Fibroblast of skin of left biceps (primary cell): Measurements from ENCODE around the gene KCNN2.
"Not testable (repeated sequence)": the region's sequence is repeated elsewhere in the genome, so short reads cannot be mapped to it uniquely, and the experiment has no call there.

ENCODE experiments used
- DNase-seq, 2 experiments: peaks; one replicate each; pipeline ENCODE4 v3.0.0-alpha.2; 2013; ENCODE audit warnings: low read depth in 2 of 2

Gene KCNN2

DNA sequence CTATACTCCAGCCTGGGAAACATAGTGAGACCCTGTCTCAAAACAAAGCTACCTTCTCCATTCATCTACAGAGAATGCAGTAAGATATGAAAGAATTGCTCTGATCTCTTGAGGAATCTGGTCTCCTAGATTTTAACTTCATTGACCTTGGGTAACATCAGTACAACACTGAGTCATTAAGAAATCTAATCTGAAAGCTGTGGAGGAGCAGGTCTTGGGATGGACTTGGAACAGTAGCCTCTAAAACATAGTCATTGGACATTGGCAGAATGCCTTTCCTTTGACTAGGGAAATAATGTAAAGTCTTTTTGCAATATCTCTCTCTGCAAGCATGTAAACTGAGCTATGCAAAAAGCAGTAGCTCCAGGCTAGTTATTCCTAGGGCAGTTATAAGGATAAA lies 58.1 kb downstream of the KCNN2 start:
- DNase-seq = peak in 1 of 2 experiments; percentile 3

DNA sequence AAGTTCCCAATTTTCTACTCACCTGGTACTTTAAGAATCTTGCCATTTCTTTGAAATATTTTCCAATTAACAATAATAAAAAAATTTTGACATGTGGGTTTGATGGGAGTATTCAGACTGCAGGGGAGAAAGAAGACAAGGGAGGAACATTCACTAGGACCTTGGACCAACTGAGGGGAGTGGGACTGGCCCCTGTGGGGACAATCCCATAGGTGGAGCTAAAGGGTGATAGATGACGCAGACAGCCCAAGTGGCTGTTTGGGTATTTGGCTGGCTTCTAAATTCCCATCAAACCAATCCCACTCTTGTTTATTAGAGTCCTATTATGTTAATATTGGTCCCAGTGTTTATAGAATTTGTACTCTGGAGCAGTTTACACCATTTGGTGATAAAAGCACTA lies 65.3 kb downstream of the KCNN2 start:
- no peak for DNase-seq

DNA sequence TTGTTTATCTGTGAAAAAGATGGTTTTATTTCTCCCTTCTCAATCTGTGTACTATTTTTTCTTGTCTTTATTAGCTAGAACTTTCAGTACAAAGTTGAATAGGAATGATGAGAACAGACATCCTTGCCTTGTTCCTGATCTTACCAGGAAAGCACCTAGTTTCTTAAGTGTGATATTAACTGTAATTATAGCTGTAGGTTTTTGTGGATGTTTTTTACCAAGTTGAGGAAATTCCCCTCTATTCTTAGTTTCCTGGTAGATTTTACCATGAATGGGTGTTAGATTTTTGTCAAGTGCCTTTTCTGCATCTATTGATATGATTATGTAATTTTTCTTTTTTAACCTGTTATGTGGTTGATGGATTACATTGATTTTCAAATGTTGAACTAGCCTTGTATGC lies 68.7 kb downstream of the KCNN2 start:
- no peak for DNase-seq

DNA sequence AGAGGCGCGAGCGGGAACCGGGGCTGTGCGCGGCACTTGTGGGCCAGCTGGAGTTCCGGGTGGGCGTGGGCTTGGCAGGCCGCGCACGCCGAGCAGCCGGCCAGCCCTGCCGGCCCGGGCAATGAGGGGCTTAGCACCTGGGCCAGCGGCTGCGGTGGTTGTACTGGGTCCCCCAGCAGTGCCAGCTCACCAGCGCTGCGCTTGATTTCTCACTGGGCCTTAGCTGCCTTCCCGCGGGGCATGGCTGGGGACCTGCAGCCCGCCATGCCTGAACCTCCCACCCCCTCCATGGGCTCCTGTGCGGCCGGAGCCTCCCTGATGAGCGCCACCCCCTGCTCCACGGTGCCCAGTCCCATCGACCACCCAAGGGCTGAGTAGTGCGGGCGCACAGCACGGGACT lies 70.8 kb downstream of the KCNN2 start:
- not testable (repeated sequence) for DNase-seq

DNA sequence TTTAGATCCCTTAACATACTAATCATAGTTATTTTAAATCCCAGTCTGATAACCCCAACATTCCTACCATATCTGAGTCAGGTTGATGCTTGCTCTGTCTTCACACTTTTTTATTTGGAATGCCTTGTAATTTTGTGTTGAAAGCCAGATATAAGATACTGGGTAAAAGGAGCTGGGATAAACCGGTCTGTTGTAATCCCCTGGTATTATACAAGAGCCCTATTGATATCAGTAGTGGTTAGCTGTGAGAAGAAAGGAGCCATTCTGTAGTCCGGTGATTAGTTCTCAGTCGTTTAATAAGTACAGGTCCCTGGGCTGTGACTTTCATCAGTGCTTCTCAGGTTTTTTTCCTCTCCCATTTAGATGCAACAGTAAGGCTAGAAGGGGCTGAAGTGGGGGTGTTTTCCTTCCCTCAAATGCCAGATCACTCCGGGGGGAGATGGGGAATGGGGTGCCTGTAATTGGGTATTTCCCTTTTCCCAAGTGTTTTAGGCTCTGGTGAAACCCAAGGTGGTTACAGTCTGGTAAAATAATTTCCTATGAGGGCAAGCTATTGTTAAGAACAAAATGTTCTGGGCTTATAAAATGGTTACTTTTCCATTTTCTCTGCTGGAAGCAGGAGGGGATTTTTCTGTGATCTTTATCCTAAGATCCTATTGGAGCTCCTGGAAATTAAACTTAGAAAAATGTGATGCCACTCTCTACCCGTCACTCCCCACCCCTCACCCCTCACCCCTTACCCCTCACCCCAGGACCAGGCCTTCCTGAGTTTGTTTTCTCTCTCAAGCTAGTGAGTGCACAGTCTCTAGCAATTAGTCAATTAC lies 72.7 kb downstream of the KCNN2 start:
- DNase-seq = no peak

DNA sequence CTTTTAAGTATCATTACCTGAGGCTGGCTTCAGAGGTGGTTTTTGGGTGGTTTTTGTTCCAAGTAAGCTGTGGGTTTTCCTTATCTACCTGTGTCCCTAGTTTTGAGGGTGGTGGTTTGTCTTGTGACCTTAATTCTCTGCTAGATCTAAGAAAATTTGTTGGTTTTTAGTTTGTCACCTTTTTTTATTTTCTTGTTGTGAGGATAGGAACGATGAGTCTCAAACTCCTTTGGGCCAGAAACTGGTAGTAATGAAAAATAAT lies 73.3 kb downstream of the KCNN2 start:
- no peak for DNase-seq

DNA sequence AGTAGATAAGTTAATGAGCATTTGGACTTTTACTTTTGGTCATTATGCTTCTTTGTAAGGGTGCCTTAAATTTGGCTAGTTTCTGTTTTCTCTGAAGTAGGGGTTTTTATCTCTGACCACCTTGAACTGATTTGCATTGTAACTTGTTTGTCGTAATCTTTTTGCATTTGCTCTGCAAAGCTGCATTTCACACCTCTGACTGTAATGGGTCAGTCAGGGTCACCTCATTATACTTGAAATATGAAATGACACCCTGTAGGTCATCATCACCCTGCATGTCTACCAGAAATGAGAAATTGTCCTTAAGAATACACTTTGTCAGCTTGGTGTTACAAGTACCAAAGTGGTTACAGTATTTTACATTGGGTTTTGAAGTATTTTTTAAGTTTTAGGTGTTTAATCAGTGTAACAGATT lies 74.0 kb downstream of the KCNN2 start:
- DNase-seq = no peak

DNA sequence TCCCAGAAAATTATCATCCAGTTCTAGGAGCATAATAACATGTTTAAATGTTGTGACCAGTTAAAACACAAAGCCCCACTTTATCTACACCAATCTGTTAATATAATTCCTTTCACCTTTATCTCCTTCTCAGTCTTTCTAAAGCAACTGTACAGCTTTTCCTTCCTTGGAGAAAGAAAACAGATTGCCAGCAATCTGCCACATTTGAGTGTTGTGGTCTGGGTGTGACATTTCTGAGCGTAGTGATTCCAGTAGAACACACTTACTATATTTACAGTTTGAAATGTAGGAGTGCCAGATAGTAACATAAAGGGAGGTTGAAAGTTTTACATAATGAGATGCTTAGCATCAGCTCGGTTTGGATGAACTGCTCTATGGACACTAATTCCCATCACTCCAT lies 76.1 kb downstream of the KCNN2 start:
- no peak for DNase-seq

DNA sequence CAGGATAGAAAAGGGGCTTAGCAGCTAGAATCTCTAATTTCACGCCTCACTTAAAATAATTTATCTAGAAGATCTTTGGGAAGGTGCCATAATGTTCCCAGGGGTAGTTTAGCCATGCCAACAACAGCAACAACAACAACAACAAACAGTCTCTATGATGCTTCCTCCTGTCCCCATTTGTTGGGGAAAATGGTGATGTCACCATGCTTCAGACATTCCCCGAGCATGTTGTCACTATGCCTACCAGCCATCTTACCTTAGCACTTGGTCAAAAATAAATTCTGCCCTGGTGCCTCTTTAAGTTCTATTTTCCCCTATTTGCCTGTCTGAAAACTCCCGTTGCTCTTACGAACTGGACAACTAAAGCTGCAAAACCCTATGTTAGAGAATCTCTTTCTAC lies 76.6 kb downstream of the KCNN2 start:
- DNase-seq = no peak

DNA sequence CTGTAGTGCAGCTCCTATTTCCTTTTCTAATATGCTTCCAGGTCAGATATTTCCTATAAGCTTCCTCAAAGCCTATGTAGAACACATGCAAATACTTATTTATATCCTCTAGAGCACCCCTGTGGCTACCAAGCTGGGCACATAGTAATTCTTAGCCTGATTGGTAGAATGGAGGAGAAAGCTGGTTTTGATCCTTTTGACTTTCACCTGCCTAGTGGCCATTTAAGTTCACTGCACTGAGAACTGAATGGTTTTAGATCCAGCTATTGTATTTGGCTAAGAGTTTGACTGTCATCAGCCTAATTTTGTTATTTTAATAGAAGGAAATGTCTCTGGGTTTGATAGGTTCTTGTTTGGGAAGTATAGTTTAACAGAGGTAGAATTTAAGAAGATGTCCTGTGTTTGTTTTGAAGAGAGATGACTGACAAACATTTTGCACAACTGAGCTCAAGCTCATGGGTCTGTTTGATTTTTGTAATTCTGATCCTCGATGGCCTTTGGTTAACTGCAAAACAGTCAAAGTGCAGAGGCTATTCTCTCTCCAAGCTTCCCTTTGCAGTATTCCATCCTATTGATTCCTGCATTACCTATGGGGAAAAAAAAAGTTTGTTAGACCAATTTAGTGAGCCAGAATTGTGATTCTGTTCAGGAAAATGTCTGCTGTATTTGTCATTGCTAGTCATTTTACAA lies 85.4 kb downstream of the KCNN2 start:
- DNase-seq = no peak

DNA sequence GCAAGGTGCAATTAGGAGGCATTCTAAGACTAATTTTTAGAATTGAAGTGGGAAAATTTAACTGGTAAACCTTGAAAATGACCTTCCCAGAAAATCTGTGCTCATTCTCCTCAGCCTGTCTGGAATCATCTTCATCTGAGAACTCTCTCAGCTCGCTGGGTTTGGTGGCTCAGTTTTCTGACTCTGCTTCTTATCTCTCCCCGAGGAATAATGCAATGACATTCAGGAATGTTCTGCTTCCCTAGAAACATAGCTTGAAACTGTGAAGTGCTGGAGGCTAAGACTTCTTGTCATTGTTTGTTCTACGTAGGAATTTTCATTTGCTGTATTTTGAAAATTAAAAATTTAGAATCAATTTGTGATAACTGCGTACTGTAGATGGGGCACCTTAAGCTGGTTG lies 86.6 kb downstream of the KCNN2 start:
- DNase-seq = no peak

DNA sequence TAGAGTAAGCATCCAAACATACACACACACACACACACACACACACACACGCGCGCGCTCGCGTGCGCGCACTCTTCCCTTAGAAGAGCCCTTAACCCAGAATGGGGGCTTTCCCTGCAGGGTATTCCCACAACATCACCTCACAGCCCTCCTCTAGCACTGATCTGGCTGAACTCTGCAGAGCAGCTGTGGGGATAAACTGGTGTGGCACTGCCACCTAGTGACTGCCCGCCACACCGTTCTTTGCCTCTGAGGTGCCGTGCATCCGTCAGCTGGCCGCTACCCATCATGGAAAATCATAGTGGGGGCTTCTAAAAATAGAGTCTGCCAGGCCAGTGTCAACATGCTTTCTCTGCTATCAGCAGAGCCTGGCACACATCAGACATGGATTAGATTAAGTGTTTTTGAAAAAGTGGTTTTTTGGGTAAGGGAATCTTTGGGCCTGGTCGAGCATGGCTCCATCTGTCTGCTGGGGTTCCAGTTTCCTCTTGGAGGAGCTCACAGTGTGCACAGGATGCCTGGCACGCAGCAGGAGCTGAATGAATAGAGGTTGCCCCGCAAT lies 88.1 kb downstream of the KCNN2 start:
- peak in 1 of 2 experiments; percentile 6 for DNase-seq

DNA sequence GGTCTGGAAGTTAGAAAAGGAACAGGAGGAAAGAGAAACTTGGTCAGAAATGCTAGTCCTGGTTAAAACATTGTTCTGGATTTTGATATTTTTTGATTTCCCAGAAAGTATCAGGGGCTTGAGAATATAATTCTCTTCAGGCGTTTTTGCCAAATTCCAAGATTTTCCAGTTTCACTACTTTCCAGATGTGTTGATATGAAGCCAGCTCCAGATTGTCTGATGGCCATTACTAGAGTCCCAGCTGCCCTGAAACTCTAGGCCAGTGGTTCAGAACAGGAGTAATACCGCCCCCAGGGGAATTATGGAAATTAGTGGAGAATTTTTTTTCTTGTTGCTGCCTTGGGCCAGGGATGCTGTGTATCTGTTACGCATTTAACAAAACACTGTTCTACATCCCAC lies 88.6 kb downstream of the KCNN2 start:
- no peak for DNase-seq

DNA sequence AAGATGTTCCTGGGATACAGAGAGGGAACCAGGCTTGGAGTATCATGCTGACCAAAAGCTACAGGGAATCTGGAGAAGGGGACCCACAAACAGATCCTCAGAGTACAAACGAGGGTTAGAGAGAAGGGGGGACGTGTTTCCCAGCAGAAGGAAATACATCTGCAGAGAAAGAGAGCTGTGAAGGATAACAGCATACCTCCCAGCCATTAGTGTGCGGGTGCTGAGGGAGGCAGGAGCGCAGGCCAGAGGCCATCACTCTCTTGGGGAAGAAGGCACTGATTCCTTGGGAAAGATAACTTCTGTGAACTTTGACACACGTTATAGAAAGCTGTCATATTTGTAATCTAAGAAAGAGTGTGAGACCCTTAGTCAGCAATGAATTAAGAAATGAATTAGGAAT lies 96.9 kb downstream of the KCNN2 start:
- DNase-seq = no peak

DNA sequence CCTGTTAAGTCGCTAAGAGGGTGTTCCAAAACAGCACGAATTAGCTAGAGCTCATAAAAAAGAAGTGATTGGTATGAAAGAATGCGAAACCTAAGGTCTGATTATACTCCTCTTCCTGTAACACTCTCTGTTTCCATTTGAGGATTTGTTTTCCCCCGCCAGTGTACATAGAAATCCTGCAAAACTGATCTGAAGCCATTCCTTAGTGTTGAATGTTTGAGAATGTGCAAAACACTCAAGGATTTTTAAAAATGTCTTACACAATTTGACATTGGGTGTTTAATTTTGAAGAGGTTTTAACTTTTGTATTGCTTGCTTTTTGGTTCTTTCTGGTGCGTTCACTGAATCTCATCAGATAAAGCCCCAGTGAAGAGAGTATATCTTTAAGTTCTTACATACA lies 105.3 kb downstream of the KCNN2 start:
- DNase-seq = no peak

DNA sequence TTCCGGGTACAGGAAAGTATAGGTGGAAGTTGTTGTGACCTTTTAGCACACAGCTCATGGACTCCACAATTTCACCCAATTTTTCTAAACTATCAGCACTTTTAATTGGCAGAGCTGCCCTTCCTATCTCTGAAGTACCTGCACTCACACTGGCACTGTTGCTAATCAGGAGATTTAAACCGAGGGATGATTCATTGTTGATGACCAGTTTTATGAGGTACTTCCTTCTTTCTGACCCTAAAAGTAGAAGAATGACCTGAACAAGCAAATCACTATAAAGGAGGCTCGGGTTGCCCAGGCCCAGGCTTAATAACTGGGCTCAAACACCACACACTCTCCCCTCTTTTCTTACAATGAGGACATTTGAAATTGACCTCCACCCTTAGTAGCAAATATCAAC lies 105.9 kb downstream of the KCNN2 start:
- DNase-seq = no peak

DNA sequence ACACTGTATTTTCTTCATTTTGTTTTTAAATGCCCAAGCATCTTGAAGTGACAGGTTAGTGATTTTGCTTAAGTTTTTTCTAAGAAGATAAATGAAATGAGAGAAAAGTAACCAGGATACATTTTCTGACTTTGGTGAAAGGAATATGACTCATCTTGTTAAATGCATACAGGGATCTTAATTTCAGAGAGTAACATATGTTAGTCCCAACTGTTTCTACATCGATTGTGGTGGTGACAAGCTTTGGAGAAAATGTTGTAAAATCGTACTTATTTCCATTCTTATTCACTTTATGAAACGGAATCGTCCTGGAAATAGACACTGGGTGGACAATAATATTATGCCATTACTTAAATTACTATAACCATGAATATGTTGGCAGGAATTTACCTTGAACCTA lies 107.5 kb downstream of the KCNN2 start:
- no peak for DNase-seq

DNA sequence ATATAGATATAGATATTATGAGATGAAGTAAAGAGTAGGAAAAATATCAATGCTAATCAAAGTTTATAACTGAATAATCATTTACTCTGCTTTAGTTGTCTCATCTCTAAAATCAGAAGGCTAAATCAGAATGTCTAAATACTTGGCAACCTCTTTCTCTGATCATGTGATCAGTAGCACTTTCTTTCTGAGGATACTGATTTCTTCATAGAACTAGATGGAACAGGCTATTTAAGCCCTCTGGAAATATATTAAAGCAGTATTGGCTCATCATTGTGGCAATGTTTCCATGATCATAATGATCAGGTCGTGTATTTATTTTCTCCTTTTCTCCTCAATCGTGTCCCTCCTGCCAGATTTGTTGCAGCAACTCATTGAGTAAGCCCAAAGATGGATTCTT lies 109.7 kb downstream of the KCNN2 start:
- no peak for DNase-seq

DNA sequence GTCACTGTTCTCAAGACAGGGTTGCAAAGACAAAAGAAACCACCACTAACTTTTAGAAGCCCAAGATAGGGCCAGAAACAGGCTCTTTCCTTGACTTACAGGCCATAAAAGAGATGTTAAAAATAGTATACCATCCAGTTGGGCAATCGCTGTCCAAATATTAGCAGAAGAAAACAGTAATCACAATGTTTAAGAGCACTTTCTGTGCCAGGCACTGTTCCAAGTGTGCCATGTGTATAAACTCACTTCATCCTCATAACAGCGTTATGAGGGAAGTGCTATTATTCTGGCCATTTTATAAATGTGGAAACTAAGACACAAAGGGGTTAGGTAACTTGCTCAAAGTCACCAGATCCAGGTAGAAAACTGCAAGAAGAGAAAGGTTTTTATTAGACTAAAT lies 111.7 kb downstream of the KCNN2 start:
- DNase-seq = no peak

DNA sequence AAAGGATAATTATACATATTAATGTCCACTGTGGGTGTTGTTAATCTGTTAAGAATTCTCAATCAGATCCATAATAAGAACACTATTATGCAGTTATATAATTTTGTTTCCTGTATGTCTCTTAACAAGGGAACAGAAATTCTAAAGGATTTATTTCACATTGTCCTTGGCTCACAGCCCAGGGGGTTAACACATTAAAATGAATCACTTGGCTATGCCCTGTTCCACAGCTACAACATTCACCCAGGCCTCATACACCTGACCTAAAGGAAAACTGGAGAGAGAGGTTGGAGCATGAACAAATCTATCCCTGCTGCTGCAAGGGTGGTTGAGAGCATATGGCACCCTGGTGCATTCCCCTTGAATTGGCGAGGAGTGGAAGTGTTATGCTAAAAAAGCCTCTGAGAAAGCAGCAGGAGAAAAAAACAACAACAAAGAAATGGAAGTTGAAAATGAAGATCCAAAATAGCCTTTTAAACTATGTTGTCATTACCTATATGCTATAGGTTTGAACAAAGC lies 116.0 kb downstream of the KCNN2 start:
- DNase-seq = no peak

DNA sequence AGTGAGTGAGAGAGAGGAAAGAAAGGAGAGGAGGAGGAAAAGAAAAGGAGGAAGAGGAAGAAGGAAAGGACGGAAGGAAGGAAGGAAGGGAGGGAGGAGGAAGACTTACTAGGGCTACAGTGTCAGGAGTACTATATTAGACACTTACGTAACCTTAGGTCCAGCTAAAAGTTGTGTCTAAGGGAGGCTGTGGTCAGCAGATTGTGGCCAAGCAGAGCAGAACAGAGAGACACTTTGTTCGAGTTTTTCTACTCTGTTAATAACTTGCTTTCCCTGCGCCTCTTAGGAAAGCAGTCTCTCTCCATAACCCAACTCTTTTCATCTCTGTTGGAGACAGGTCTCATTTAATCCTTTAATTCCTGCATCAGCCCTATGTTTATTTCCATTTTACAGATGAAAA lies 138.9 kb downstream of the KCNN2 start:
- DNase-seq = no peak

DNA sequence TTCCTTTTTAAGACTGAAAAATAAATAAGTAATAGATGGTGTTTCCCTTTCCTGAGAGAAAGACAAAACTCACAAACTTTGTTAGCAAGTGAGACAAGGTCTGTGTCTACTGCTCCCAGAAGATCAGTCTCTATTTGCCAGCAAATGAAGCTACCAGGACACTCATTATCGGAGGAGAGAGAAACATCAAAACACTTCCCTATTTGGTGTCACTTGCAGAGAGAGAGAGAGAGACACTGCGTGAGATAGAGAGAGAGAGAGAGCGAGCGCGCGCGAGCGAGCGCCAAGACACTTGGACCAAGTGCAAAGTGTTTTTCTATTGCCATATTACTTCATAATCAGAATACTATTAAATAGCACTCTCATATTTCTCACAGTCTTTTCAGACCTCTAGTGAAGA lies 142.7 kb downstream of the KCNN2 start:
- no peak for DNase-seq

DNA sequence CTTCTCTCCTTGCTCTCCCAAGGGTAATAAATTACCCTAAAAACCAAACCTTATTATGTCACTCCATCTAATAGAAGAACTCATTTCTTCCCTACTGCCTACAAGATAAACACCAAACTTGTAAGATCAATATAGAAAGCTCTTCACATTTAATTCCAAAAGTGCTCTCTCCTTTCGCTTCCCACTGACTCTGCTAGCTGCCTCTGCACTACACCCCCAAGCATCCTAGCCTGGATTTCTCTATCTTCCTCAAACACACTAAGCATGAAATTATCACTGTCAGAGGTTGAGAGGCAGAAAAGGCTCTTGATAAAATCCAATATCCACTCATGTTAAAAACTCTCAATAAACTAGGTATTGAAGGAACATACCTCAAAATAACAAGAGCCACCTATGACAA lies 162.4 kb downstream of the KCNN2 start:
- DNase-seq = no peak
